ENCODE measurements around the gene HOXB5.

DNA sequence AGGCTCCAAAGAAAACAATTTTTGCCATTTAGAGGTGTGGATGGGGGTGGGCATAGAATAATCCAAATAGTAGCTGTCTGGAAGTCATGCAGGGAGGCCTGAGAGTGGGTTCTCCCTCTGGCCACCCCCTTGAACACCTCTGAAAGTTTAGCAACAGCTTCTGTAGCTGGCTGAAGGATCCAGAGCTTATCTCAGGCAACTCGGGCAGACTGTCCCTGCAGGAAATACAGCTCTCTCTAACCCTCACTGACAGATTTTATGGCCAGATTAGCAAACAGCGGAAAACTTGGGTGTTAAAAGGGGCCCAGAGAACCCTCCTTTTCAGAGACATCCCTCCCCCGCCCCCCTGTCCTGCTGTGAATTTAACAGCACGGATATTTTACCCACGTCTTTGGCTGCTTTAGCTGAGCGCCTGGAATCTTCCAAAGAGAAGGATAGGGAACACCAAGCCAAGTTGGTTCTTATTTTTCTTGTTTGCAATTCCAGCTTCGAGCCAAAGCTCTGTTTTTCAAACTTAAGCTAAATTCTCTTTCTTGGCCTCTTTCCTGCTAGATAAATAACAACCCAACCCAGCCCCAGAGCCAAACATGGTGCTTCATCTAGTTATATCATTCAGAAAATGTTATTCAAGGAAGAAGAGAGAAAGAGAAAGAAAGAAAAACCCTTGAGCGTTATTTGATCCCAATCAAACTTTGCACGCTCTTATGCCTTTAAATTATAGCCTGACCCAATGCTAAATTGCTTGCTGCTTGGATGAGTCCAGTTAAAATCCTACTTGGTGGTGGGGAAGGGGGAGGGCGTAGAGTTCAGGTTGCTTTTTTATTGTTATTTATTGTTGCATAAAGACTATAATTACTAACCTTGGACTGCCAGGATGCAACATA, 46.4 kb downstream of the HOXB5 start:
- TF ChIP-seq CTCF (IDR thresholded peaks at IDR 0.05; ENCODE audit: low read depth, low read length, poor library complexity, severe bottlenecking) (no peak), EZH2phosphoT487 (IDR thresholded peaks at IDR 0.05; ENCODE audit: borderline replicate concordance, low read length) (no peak)
